Thyroid gland (tissue), 4 donors: ENCODE measurements around the gene IL3RA. TPM values are rescaled to one million over a fixed set of nuclear protein-coding genes. Genes with fewer than 3 reads are reported as not detected.
"Not testable (repeated sequence)": the region's sequence is repeated elsewhere in the genome, so short reads cannot be mapped to it uniquely, and the experiment has no call there.

Source experiments
- DNase-seq, 2 donors: peaks; one replicate each; pipeline ENCODE4 v3.0.0-alpha.2; 2019
- H3K27ac ChIP-seq, 3 donors: fragments of 200-600 bp; sonication (generic); 1 replicate in 2 of 3; 2 replicates in 1 of 3; pipeline ENCODE4 v1.5.1; 2016 to 2019; ENCODE audit warnings: mild to moderate bottlenecking in 1 of 3, moderate library complexity in 1 of 3
- H3K27me3 ChIP-seq: fragments of 200-600 bp; sonication (generic); one replicate; pipeline ENCODE4 v1.5.1; 2019
- H3K36me3 ChIP-seq, 2 donors: fragments of 200-600 bp; sonication (generic); one replicate each; pipeline ENCODE4 v1.5.1; 2016 to 2019
- H3K4me1 ChIP-seq, 2 donors: fragments of 200-600 bp; sonication (generic); one replicate each; pipeline ENCODE4 v1.5.1; 2017 to 2019
- H3K4me3 ChIP-seq, 3 donors: fragments of 200-600 bp; sonication (generic); replicated peaks in 1 of 3; 1 replicate in 2 of 3; 2 replicates in 1 of 3; pipeline ENCODE4 v1.5.1; 2016; ENCODE audit warnings: mild to moderate bottlenecking in 1 of 3
- H3K9me3 ChIP-seq: fragments of 200-600 bp; sonication (generic); one replicate; pipeline ENCODE4 v1.5.1; 2017
- POLR2A ChIP-seq, 2 donors: fragments of 450-650 bp; IDR thresholded peaks; one replicate each; pipeline ENCODE4 v1.6.1; 2017; ENCODE audit warnings: antibody characterized with exemption in 2 of 2, mild to moderate bottlenecking in 2 of 2, moderate library complexity in 1 of 2
- WGBS, 2 donors: methylation state at CpG; one replicate each; pipeline ENCODE4 v1.1.5; 2017; 5-methylcytosine and 5-hydroxymethylcytosine counted together
- intact Hi-C: fragments of 100-400 bp; cut with DNase I; formaldehyde crosslinking; loops from one replicate; pipeline ENCODE4 v1.15.1; 2023
- total RNA-seq, 4 donors: library from RNA; depleted of rRNA; stranded (reverse); fragments of >200 nt; gene quantifications; one replicate each; pipeline ENCODE4 v1.2.3, GENCODE V29; 2016
- TF ChIP-seq, protein P1 (sequence below), 6 experiments: fragments of 200-600 bp in 3 of 6; fragments of 450-650 bp in 3 of 6; sonication (generic) in 3 of 6; IDR thresholded peaks; one replicate each; pipeline ENCODE4 v1.5.1; 2016 to 2019; ENCODE audit warnings: antibody characterized with exemption in 6 of 6, mild to moderate bottlenecking in 2 of 6, inconsistent platforms in 1 of 6, moderate library complexity in 1 of 6

Gene IL3RA
- total RNA-seq, 4 donors from 2014 or later = 0.89 to 4.5 (median 3.3) TPM

DNA sequence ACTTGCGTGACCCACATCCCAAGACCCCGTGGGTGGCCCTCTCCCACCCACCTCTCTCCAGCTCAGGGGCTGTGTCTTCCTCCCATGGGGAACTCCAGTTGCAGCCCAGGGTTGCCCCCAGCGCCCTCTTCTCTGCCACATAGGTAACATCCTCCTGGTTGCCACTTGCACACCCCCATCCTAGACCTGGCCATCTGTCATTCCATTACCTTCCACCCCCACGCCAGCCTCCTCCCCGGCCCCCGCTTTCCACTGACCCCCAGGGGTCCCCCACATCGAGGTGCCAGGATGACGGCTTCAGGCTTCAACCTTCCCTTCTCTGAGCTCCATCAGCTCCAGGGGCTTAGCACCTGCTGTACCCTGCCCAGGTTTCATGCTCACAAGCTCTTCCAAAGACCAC lies 28.1 kb upstream of the IL3RA start:
- WGBS, 2 donors = 84 to 95% methylated on average over 7 to 8 of the region's 8 CpGs

DNA sequence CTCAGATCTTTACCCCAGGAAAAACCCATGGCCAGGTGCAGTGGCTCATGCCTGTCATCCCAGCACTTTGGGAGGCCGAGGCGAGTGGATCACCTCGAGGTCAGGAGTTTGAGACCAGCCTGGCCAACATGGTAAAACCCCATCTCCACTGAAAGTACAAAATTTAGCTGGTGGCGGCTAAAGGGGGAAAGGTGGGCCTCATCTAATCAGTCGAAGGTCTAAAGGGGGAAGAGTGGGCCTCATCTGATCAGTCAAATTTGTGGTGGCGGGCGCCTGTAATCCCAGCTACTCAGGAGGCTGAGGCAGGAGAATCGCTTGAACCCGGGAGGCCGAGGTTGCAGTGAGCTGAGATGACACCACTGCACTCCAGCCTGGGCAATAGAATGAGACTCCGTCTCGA lies 27.7 kb upstream of the IL3RA start:
- WGBS, 2 donors = 84 to 92% methylated on average over 12 of the region's 12 CpGs
- H3K27me3 ChIP-seq, H3K9me3 ChIP-seq, intact Hi-C loops, H3K36me3 ChIP-seq, H3K4me3 ChIP-seq, H3K27ac ChIP-seq, H3K4me1 ChIP-seq, DNase-seq: not testable (repeated sequence)

More for the DNA sequence above, 28.1 kb upstream of the IL3RA start:
- intact Hi-C loops = no loop called here
- no peaks in the 10 kb centered on the region for H3K27me3 ChIP-seq
- no peaks in the 10 kb centered on the region for H3K4me1 ChIP-seq
- no peak for TF ChIP-seq POLR2A (IDR thresholded peaks at IDR 0.05)
- TF ChIP-seq, protein P1, sequence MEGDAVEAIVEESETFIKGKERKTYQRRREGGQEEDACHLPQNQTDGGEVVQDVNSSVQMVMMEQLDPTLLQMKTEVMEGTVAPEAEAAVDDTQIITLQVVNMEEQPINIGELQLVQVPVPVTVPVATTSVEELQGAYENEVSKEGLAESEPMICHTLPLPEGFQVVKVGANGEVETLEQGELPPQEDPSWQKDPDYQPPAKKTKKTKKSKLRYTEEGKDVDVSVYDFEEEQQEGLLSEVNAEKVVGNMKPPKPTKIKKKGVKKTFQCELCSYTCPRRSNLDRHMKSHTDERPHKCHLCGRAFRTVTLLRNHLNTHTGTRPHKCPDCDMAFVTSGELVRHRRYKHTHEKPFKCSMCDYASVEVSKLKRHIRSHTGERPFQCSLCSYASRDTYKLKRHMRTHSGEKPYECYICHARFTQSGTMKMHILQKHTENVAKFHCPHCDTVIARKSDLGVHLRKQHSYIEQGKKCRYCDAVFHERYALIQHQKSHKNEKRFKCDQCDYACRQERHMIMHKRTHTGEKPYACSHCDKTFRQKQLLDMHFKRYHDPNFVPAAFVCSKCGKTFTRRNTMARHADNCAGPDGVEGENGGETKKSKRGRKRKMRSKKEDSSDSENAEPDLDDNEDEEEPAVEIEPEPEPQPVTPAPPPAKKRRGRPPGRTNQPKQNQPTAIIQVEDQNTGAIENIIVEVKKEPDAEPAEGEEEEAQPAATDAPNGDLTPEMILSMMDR (IDR thresholded peaks at IDR 0.05) = no peak
- no peak overlapping the region for H3K27ac ChIP-seq
- H3K4me3 ChIP-seq = no peak overlapping the region
- no peak for DNase-seq
- H3K36me3 ChIP-seq = no peaks in the 10 kb centered on the region
- no peaks in the 10 kb centered on the region for H3K9me3 ChIP-seq

DNA sequence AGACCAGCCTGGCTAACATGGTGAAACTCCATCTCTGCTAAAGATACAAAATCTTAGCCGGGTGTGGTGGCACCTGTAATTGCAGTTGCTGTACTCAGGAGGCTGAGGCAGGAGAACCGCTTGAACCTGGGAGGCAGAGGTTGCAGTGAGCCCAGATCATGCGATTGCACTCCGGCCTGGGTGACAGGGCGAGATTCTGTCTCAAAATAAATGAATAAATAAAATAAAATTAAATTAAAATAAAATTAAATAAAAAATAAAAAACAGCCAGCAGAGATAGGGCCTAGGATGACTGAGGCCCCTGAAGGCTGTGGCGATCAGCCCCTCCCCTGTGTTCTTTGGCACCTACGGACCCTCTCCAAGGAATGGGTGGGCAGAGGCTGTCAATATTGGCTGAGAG lies 22.8 kb upstream of the IL3RA start:
- TF ChIP-seq, protein P1 (IDR thresholded peaks at IDR 0.05) = no peak
- TF ChIP-seq POLR2A (IDR thresholded peaks at IDR 0.05) = no peak
- 87 to 91% methylated on average over 7 of the region's 7 CpGs for WGBS, 2 donors
- Histone ChIP-seq H3K27me3 (no peaks in the 10 kb centered on the region), H3K4me1 (no peaks in the 10 kb centered on the region), H3K4me3 (no peak overlapping the region), H3K9me3 (no peaks in the 10 kb centered on the region), H3K27ac (no peak overlapping the region), H3K36me3 (no peaks in the 10 kb centered on the region)
- DNase-seq = no peak
- intact Hi-C loops = no loop called here

DNA sequence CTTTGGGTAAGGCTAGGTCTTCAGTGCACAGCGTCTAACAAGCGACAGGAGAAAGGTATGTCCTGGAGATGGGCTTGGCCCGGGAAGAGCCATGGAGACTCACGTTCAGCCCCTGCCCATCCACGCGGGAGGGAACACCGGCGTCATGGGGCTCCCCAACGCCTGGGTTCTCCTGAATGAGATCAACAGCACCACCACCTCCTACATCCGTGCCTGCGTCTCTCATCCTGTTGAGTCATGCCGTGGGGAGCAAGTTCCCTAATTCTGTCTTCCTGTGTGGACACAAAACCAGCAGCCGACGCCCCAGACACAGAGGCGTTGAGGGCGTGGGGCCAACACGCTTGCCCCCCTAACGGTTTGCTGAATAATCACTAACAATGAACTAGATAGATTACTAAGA lies 20.1 kb upstream of the IL3RA start:
- TF ChIP-seq, protein P1 (IDR thresholded peaks at IDR 0.05) = no peak
- Histone ChIP-seq H3K4me3 (no peak overlapping the region), H3K4me1 (no peaks in the 10 kb centered on the region), H3K27me3 (no peaks in the 10 kb centered on the region), H3K27ac (no peak overlapping the region), H3K36me3 (no peaks in the 10 kb centered on the region), H3K9me3 (no peaks in the 10 kb centered on the region)
- intact Hi-C loops = no loop called here
- WGBS, 2 donors = 78 to 83% methylated on average over 16 to 18 of the region's 18 CpGs
- peak; percentile 10 to 26 for DNase-seq

DNA sequence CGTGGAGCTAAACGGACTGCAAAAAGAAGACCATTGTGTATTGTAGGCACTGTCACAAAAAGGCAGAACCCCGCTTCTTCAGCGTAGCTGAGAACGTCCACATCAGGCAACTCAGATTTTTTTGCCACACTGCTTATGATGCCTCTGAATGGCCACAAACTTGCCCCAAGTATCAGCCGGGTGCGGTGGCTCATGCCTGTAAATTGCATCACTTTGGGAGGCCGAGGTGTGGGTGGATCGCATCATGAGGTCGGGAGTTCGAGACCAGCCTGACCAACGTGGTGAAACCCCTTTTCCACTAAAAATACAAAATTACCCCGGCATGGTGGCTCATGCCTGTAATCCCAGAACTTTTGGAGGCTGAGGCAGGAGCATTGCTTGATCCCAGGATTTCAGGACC lies 14.9 kb upstream of the IL3RA start:
- Histone ChIP-seq H3K27ac (no peak overlapping the region), H3K27me3 (no peaks in the 10 kb centered on the region), H3K4me1 (no peaks in the 10 kb centered on the region), H3K9me3 (no peaks in the 10 kb centered on the region), H3K36me3 (no peaks in the 10 kb centered on the region), H3K4me3 (no peak overlapping the region)
- 71 to 79% methylated on average over 13 of the region's 13 CpGs for WGBS, 2 donors
- TF ChIP-seq POLR2A (IDR thresholded peaks at IDR 0.05) = no peak
- TF ChIP-seq, protein P1 (IDR thresholded peaks at IDR 0.05) = no peak
- no peak for DNase-seq
- intact Hi-C loops = no loop called here

DNA sequence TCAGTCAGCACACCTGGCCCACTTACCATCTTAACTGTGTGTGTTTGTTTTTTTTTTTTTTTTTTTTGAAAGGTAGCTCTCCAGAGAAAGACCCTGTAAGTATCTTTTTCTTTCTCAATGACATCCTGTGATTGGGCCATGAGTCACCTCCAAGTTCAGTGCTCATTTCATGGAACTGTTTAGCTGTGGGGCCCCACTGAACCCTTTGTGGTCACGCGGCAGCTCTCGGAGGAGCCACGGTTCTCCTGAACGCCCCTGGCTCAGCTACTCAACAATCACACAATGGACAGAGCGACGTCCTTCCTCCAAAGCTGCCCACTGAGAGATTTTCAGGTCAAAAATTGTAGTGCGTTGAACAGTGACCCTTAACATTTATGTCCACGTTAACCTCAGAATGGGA lies 14.2 kb upstream of the IL3RA start:
- Histone ChIP-seq H3K9me3 (no peaks in the 10 kb centered on the region), H3K36me3 (no peaks in the 10 kb centered on the region), H3K27me3 (no peaks in the 10 kb centered on the region), H3K4me1 (no peaks in the 10 kb centered on the region), H3K4me3 (no peak overlapping the region), H3K27ac (no peak overlapping the region)
- WGBS, 2 donors = 75 to 80% methylated on average over 9 of the region's 9 CpGs
- no peak for DNase-seq
- no peak for TF ChIP-seq POLR2A (IDR thresholded peaks at IDR 0.05)
- TF ChIP-seq, protein P1 (IDR thresholded peaks at IDR 0.05) = no peak
- intact Hi-C loops = no loop called here
